HepG2 (cell line): Measurements from ENCODE around the gene PTGES3. TPM values are rescaled to one million over a fixed set of nuclear protein-coding genes. Genes with fewer than 3 reads are reported as not detected.
A peak's percentile ranks its signal among the peaks of the same experiment; 100 is the strongest.

Source experiments
- CERS6 ChIP-seq: sonication (generic); formaldehyde crosslinking; IDR thresholded peaks from 2 replicates; pipeline ENCODE4 v1.5.0; 2020; ENCODE audit warnings: missing genetic modification reagents
- DMTF1 ChIP-seq: sonication (generic); formaldehyde crosslinking; IDR thresholded peaks from 2 replicates; pipeline ENCODE4 v1.4.0; 2020; ENCODE audit warnings: mild to moderate bottlenecking, missing genetic modification reagents
- FOXK1 ChIP-seq: sonication (generic); formaldehyde crosslinking; IDR thresholded peaks from 2 replicates; pipeline ENCODE4 v1.4.0; 2020; ENCODE audit warnings: low read depth, missing genetic modification reagents, borderline replicate concordance
- HNF4G ChIP-seq, 2 experiments: sonication (generic) in 1 of 2; formaldehyde crosslinking in 1 of 2; IDR thresholded peaks; 2 replicates each; pipeline versions ENCODE4 v1.4.0 to v1.6.1; 2011 to 2020; ENCODE audit warnings: borderline replicate concordance in 2 of 2, low read depth in 2 of 2, mild to moderate bottlenecking in 2 of 2, low read length in 1 of 2, missing genetic modification reagents in 1 of 2, moderate library complexity in 1 of 2
- HNRNPK ChIP-seq: fragments of 200-400 bp; formaldehyde crosslinking; IDR thresholded peaks from 2 replicates; pipeline ENCODE4 v1.6.1; 2018; ENCODE audit warnings: low read length, low read depth, moderate library complexity, mild to moderate bottlenecking; ENCODE audit not compliant: poor library complexity, severe bottlenecking
- IRF1 ChIP-seq: sonication (generic); formaldehyde crosslinking; IDR thresholded peaks from 2 replicates; pipeline ENCODE4 v1.4.0; 2020; ENCODE audit warnings: low read depth, mild to moderate bottlenecking, missing genetic modification reagents
- KDM6A ChIP-seq: IDR thresholded peaks from 2 replicates; pipeline ENCODE4 v1.6.1; 2016; ENCODE audit warnings: low read depth
- MEIS2 ChIP-seq: sonication (generic); formaldehyde crosslinking; IDR thresholded peaks from 2 replicates; pipeline ENCODE4 v1.9.0; 2021; ENCODE audit warnings: mild to moderate bottlenecking, missing genetic modification reagents
- MXD4 ChIP-seq: IDR thresholded peaks from 2 replicates; pipeline ENCODE4 v1.6.1; 2016; ENCODE audit warnings: mild to moderate bottlenecking, missing biosample characterization, missing genetic modification reagents
- NFE2L1 ChIP-seq: sonication (generic); formaldehyde crosslinking; IDR thresholded peaks from 2 replicates; pipeline ENCODE4 v1.4.0; 2020; ENCODE audit warnings: missing genetic modification reagents, mild to moderate bottlenecking, borderline replicate concordance
- NFRKB ChIP-seq: fragments of 450-650 bp; IDR thresholded peaks from 2 replicates; pipeline ENCODE4 v1.6.1; 2017
- ONECUT2 ChIP-seq: sonication (generic); formaldehyde crosslinking; IDR thresholded peaks from 2 replicates; pipeline ENCODE4 v1.4.0; 2020; ENCODE audit warnings: missing genetic modification reagents
- PAXIP1 ChIP-seq: sonication (generic); formaldehyde crosslinking; conservative IDR thresholded peaks from 2 replicates; pipeline ENCODE4 v1.4.0; 2020; ENCODE audit warnings: mild to moderate bottlenecking, missing genetic modification reagents, moderate library complexity
- PHF5A ChIP-seq: IDR thresholded peaks from one replicate; pipeline ENCODE4 v1.6.1; 2018; ENCODE audit warnings: low read depth, missing genetic modification reagents; ENCODE audit not compliant: unreplicated experiment
- SOX13 ChIP-seq, 3 experiments: fragments of 450-650 bp in 1 of 3; sonication (generic) in 1 of 3; formaldehyde crosslinking in 1 of 3; IDR thresholded peaks in 2 of 3; conservative IDR thresholded peaks in 1 of 3; 2 replicates each; pipeline versions ENCODE4 v1.5.0 to v1.6.1; 2016 to 2020; ENCODE audit warnings: antibody characterized with exemption in 1 of 3, mild to moderate bottlenecking in 1 of 3, missing compliant biosample characterization in 1 of 3, missing genetic modification reagents in 1 of 3, moderate library complexity in 1 of 3
- TCF7 ChIP-seq: sonication (generic); IDR thresholded peaks from 2 replicates; pipeline ENCODE4 v1.6.1; 2016; ENCODE audit warnings: antibody characterized with exemption, low read depth
- YY1 ChIP-seq: IDR thresholded peaks from 2 replicates; pipeline ENCODE4 v1.6.1; 2011; ENCODE audit warnings: low read length, low read depth, moderate library complexity, mild to moderate bottlenecking; ENCODE audit not compliant: insufficient read depth, insufficient replicate concordance
- ZNF503 ChIP-seq: sonication (generic); formaldehyde crosslinking; IDR thresholded peaks from 2 replicates; pipeline ENCODE4 v1.4.0; 2020; ENCODE audit warnings: missing genetic modification reagents
- polyA plus RNA-seq, 8 experiments: library from polyadenylated mRNA; depleted of rRNA in 3 of 8; stranded (reverse) in 7 of 8; unstranded in 1 of 8; fragments of >200 nt; fragmentation: Illumina TruSeq in 4 of 8; extraction: Trizol in 4 of 8; gene quantifications; 2 replicates each; pipeline versions ENCODE4 v1.2.1 to v1.2.3, GENCODE V29; 2011 to 2016; ENCODE audit warnings: low read depth in 4 of 8, missing spikeins in 1 of 8, mixed read lengths in 1 of 8; ENCODE audit not compliant: insufficient read depth in 1 of 8
- total RNA-seq, 5 experiments: library from RNA; depleted of rRNA; stranded (reverse); fragments of >200 nt; fragmentation: Illumina TruSeq; extraction: Trizol; gene quantifications; 2 replicates each; pipeline ENCODE4 v1.2.3, GENCODE V29; 2016; ENCODE audit warnings: low read depth in 1 of 5

PTGES3 gene
- total and polyA plus RNA-seq, 2 of the 13 experiments (the other 11 are each of a cell fraction or from before 2014, with no cell fraction given) = 54.4 to 159 TPM

- no peak for TF ChIP-seq NFE2L1
- TF ChIP-seq CERS6 (CRISPR knock-in tag) = no peak
- TF ChIP-seq MEIS2 (CRISPR knock-in tag) = peak; percentile 72; the same call in 1 of the 2 replicates
- peak; percentile 31; the same call in 1 of the 2 replicates for TF ChIP-seq HNF4G (IDR thresholded peaks at IDR 0.05; ENCODE audit: borderline replicate concordance, low read depth, low read length)
- no peak for TF ChIP-seq HNF4G (CRISPR knock-in tag; IDR thresholded peaks at IDR 0.05; ENCODE audit: borderline replicate concordance, low read depth)
- TF ChIP-seq NFRKB = no peak
- peak; percentile 90 for TF ChIP-seq HNRNPK
- TF ChIP-seq PHF5A (CRISPR knock-in tag) = peak; percentile 47
- no peak for TF ChIP-seq DMTF1
- TF ChIP-seq IRF1 (CRISPR knock-in tag) = no peak
- TF ChIP-seq ONECUT2 (CRISPR knock-in tag) = no peak
- TF ChIP-seq ZNF503 (CRISPR knock-in tag) = no peak
- no peak for TF ChIP-seq PAXIP1 (CRISPR knock-in tag)
- peak; percentile 80; the same call in 1 of the 2 replicates for TF ChIP-seq FOXK1 (CRISPR knock-in tag)
- TF ChIP-seq YY1 = peak; percentile 92
- TF ChIP-seq TCF7 = no peak
- no peak for TF ChIP-seq KDM6A (CRISPR knock-in tag)
- peak; percentile 85 for TF ChIP-seq MXD4
- TF ChIP-seq SOX13 (IDR thresholded peaks at IDR 0.05) = no peak; the same call in 1 of the 2 replicates
- 0 out of 4 replicates have a peak, but pooled peaks of 1 of the 2 experiments have one; percentile 42 for TF ChIP-seq SOX13 (CRISPR knock-in tag; conservative IDR thresholded peaks at IDR 0.05 in 1 of 2, IDR thresholded peaks at IDR 0.05 in 1 of 2)
Observed at GRCh38 chr12:56630180-56630632, 57.9 kb downstream of the PTGES3 start, which contains the start of gene BAZ2A (continued).
